ENCODE results near the gene TMED9. TPM values are rescaled to one million over a fixed set of nuclear protein-coding genes. Genes with fewer than 3 reads are reported as not detected.

TMED9 gene
- total RNA-seq, 1 experiment from 2014 or later = 168 TPM

DNA sequence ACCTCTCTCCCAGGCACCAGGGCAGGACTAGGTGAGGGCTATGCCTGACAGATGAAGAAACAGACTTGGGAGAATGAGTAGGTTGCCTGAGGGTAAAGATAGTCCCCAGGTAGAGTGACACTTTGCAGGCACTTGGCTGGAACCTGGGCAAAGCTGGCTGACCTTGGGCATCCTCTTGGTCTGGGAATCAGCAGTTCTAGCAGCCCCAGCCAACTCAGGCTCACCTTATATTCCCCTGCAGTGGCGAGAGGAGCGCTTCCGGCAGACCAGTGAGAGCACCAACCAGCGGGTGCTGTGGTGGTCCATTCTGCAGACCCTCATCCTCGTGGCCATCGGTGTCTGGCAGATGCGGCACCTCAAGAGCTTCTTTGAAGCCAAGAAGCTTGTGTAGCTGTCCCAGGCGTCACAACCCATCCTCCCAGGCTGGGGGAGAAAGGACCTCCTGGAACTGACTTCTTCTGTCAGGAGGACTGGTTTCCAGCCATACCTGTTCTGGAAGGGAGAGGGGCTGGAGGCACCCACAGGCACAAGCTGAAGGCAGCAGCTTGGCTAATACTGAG lies 3.1 kb downstream of the TMED9 start:
- Histone ChIP-seq H3K4me3 (no peak overlapping the region), H3K9me2 (ENCODE audit: insufficient read depth) (no peaks in the 10 kb centered on the region), H2AFZ (no peak overlapping the region), H3K4me1 (replicated peaks; ENCODE audit: insufficient read depth) (peaks cover 13% of the 10 kb centered on the region; the same call in 1 of the 2 replicates), H3K4me2 (no peak overlapping the region), H4K20me1 (ENCODE audit: insufficient read depth) (no peaks in the 10 kb centered on the region), H3K36me3 (ENCODE audit: low read depth) (peaks cover 5% of the 10 kb centered on the region; the same call in 1 of the 2 replicates), H3K9me3 (ENCODE audit: insufficient read depth, low read depth) (no peaks in the 10 kb centered on the region), H3K27ac (no peak overlapping the region), H3K27me3 (ENCODE audit: insufficient read depth, low read depth) (peaks cover 6% of the 10 kb centered on the region), H3F3A (ENCODE audit: insufficient read depth, low read depth) (peaks cover 14% of the 10 kb centered on the region; the same call in 1 of the 2 replicates), H3K79me2 (ENCODE audit: low read depth) (peaks cover 22% of the 10 kb centered on the region)
- ChIA-PET POLR2A (ENCODE audit: unreplicated experiment) (no interaction called here), CTCF (no interaction called here)
- BruUV-seq (replicated peaks) = no TSS peak
- intact Hi-C loops (cut with micrococcal nuclease; ENCODE audit: unreplicated experiment) = no loop called here
- DNase-seq = no peak
- TF ChIP-seq, protein P1, sequence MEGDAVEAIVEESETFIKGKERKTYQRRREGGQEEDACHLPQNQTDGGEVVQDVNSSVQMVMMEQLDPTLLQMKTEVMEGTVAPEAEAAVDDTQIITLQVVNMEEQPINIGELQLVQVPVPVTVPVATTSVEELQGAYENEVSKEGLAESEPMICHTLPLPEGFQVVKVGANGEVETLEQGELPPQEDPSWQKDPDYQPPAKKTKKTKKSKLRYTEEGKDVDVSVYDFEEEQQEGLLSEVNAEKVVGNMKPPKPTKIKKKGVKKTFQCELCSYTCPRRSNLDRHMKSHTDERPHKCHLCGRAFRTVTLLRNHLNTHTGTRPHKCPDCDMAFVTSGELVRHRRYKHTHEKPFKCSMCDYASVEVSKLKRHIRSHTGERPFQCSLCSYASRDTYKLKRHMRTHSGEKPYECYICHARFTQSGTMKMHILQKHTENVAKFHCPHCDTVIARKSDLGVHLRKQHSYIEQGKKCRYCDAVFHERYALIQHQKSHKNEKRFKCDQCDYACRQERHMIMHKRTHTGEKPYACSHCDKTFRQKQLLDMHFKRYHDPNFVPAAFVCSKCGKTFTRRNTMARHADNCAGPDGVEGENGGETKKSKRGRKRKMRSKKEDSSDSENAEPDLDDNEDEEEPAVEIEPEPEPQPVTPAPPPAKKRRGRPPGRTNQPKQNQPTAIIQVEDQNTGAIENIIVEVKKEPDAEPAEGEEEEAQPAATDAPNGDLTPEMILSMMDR (conservative IDR thresholded peaks at IDR 0.05) = no peak
- TF ChIP-seq EZH2 (IDR thresholded peaks at IDR 0.05; ENCODE audit: low read depth) = no peak

GRCh38 chr5:177595991-177596774 lies 4.2 kb downstream of the TMED9 start:
- CTCF ChIA-PET = no interaction called here

GRCh38 chr5:177596775-177597238 lies 4.8 kb downstream of the TMED9 start:
- Histone ChIP-seq H3K9me2 (ENCODE audit: insufficient read depth) (no peaks in the 10 kb centered on the region), H3K4me1 (replicated peaks; ENCODE audit: insufficient read depth) (peaks cover 20% of the 10 kb centered on the region), H3K36me3 (ENCODE audit: low read depth) (peaks cover 5% of the 10 kb centered on the region; the same call in 1 of the 2 replicates), H3K9me3 (ENCODE audit: insufficient read depth, low read depth) (no peaks in the 10 kb centered on the region), H4K20me1 (ENCODE audit: insufficient read depth) (no peaks in the 10 kb centered on the region), H3K27ac (no peak overlapping the region), H2AFZ (no peak overlapping the region), H3K27me3 (ENCODE audit: insufficient read depth, low read depth) (no peaks in the 10 kb centered on the region), H3K4me2 (no peak overlapping the region), H3F3A (ENCODE audit: insufficient read depth, low read depth) (peaks cover 14% of the 10 kb centered on the region; the same call in 1 of the 2 replicates), H3K4me3 (no peak overlapping the region), H3K79me2 (ENCODE audit: low read depth) (peaks cover 34% of the 10 kb centered on the region)
- DNase-seq = no peak
- TF ChIP-seq, protein P1 (conservative IDR thresholded peaks at IDR 0.05) = no peak
- TF ChIP-seq EZH2 (IDR thresholded peaks at IDR 0.05; ENCODE audit: low read depth) = no peak
- intact Hi-C loops (cut with micrococcal nuclease; ENCODE audit: unreplicated experiment) = no loop called here
- no TSS peak for BruUV-seq (replicated peaks)
- CTCF ChIA-PET = no interaction called here
- POLR2A ChIA-PET (ENCODE audit: unreplicated experiment) = interaction anchor here (0.7 kb wide), 1 partner anchor 362 kb away, joined by 11 read pairs; no protein-coding TSS in a partner anchor

More at GRCh38 chr5:177595991-177596774, 4.2 kb downstream of the TMED9 start:
- no peaks in the 10 kb centered on the region for H4K20me1 ChIP-seq (ENCODE audit: insufficient read depth)
- peaks cover 18% of the 10 kb centered on the region for H3K4me1 ChIP-seq (replicated peaks; ENCODE audit: insufficient read depth)
- no peak for DNase-seq
- H2AFZ ChIP-seq = no peak overlapping the region
- H3F3A ChIP-seq (ENCODE audit: insufficient read depth, low read depth) = peaks cover 14% of the 10 kb centered on the region; the same call in 1 of the 2 replicates
- H3K79me2 ChIP-seq (ENCODE audit: low read depth) = peaks cover 29% of the 10 kb centered on the region
- H3K9me2 ChIP-seq (ENCODE audit: insufficient read depth) = no peaks in the 10 kb centered on the region
- H3K27ac ChIP-seq = no peak overlapping the region
- no peak overlapping the region for H3K4me2 ChIP-seq
- POLR2A ChIA-PET (ENCODE audit: unreplicated experiment) = no interaction called here
- peaks cover 5% of the 10 kb centered on the region; the same call in 1 of the 2 replicates for H3K36me3 ChIP-seq (ENCODE audit: low read depth)
- intact Hi-C loops (cut with micrococcal nuclease; ENCODE audit: unreplicated experiment) = no loop called here
- TF ChIP-seq, protein P1 (conservative IDR thresholded peaks at IDR 0.05) = no peak
- TF ChIP-seq EZH2 (IDR thresholded peaks at IDR 0.05; ENCODE audit: low read depth) = no peak
- BruUV-seq (replicated peaks) = no TSS peak
- H3K9me3 ChIP-seq (ENCODE audit: insufficient read depth, low read depth) = no peaks in the 10 kb centered on the region
- H3K4me3 ChIP-seq = no peak overlapping the region
- H3K27me3 ChIP-seq (ENCODE audit: insufficient read depth, low read depth) = no peaks in the 10 kb centered on the region
